A549 (cell line): ENCODE data around the gene TPM4.

Experiments
- BHLHE40 ChIP-seq: IDR thresholded peaks from 2 replicates; pipeline ENCODE4 v1.6.1; 2012; ENCODE audit warnings: low read depth, low read length, inconsistent platforms
- CTCF ChIP-seq: fragments of >200 bp; sonication (Bioruptor Twin); formaldehyde crosslinking; IDR thresholded peaks from 3 replicates; pipeline ENCODE4 v1.5.1; 2016
- ELK1 ChIP-seq: fragments of 150-350 bp; IDR thresholded peaks from 2 replicates; pipeline ENCODE4 v1.6.1; 2014; ENCODE audit warnings: low read depth, mild to moderate bottlenecking, low read length
- EP300 ChIP-seq, 2 experiments: fragments of >200 bp; sonication (Bioruptor Twin); formaldehyde crosslinking; IDR thresholded peaks; 2 replicates in 1 of 2; 3 replicates in 1 of 2; pipeline ENCODE4 v1.6.1; 2016 to 2017
- ESRRA ChIP-seq: fragments of 150-350 bp; IDR thresholded peaks from 2 replicates; pipeline ENCODE4 v1.6.1; 2014; ENCODE audit warnings: mild to moderate bottlenecking, low read length, borderline replicate concordance
- KDM1A ChIP-seq: fragments of 200-600 bp; sonication (generic); IDR thresholded peaks from 2 replicates; pipeline ENCODE4 v1.6.1; 2016; ENCODE audit warnings: low read depth, mild to moderate bottlenecking
- MAZ ChIP-seq: fragments of 150-350 bp; IDR thresholded peaks from 2 replicates; pipeline ENCODE4 v1.6.1; 2014; ENCODE audit warnings: antibody characterized with exemption, low read depth, low read length, borderline replicate concordance
- POLR2A ChIP-seq: IDR thresholded peaks from 2 replicates; pipeline ENCODE4 v1.6.1; 2012; ENCODE audit warnings: mild to moderate bottlenecking, low read length

- no peak for TF ChIP-seq POLR2A
- TF ChIP-seq CTCF = no peak
- TF ChIP-seq MAZ = no peak
- no peak for TF ChIP-seq BHLHE40
- TF ChIP-seq KDM1A = no peak
- no peak for TF ChIP-seq ELK1
- no peak for TF ChIP-seq ESRRA
- TF ChIP-seq EP300 (IDR thresholded peaks at IDR 0.05) = no peak
Observed at GRCh38 chr19:16033136-16033530, 43.2 kb upstream of the TPM4 start.
